Sigmoid colon (tissue), 7 donors: ENCODE measurements around the gene HDLBP. TPM values are rescaled to one million over a fixed set of nuclear protein-coding genes. Genes with fewer than 3 reads are reported as not detected.

Experiments
- DNase-seq: peaks from one replicate; pipeline ENCODE4 v3.0.0-alpha.2; 2019
- H3K27ac ChIP-seq, 4 donors: fragments of 200-600 bp; sonication (generic); one replicate each; pipeline ENCODE4 v1.5.1; 2016 to 2019; ENCODE audit warnings: mild to moderate bottlenecking in 1 of 4
- H3K27me3 ChIP-seq, 3 donors: fragments of 200-600 bp; sonication (generic); one replicate each; pipeline ENCODE4 v1.5.1; 2019; ENCODE audit warnings: mild to moderate bottlenecking in 1 of 3
- H3K36me3 ChIP-seq, 4 donors: fragments of 200-600 bp; sonication (generic); one replicate each; pipeline ENCODE4 v1.5.1; 2016 to 2019
- H3K4me1 ChIP-seq, 4 donors: fragments of 200-600 bp; sonication (generic); one replicate each; pipeline ENCODE4 v1.5.1; 2017 to 2019
- H3K4me3 ChIP-seq, 4 donors: fragments of 200-600 bp; sonication (generic); one replicate each; pipeline ENCODE4 v1.5.1; 2017 to 2019; ENCODE audit warnings: mild to moderate bottlenecking in 2 of 4, moderate library complexity in 1 of 4
- H3K9me3 ChIP-seq, 4 donors: fragments of 200-600 bp in 3 of 4; sonication (generic) in 3 of 4; one replicate each; pipeline versions ENCODE4 v1.5.1 to v1.6.1; 2013 to 2019
- CTCF ChIP-seq, 4 experiments: fragments of 450-650 bp in 3 of 4; fragments of 200-600 bp in 1 of 4; IDR thresholded peaks; one replicate each; pipeline ENCODE4 v1.5.1; 2016 to 2019; ENCODE audit warnings: antibody characterized with exemption in 4 of 4, mild to moderate bottlenecking in 3 of 4, moderate library complexity in 2 of 4
- EP300 ChIP-seq, 4 donors: sonication (generic); formaldehyde crosslinking; IDR thresholded peaks; one replicate each; pipeline ENCODE4 v1.6.1; 2017; ENCODE audit warnings: antibody characterized with exemption in 4 of 4
- POLR2A ChIP-seq, 2 donors: fragments of 450-650 bp; IDR thresholded peaks; one replicate each; pipeline ENCODE4 v1.6.1; 2016; ENCODE audit warnings: antibody characterized with exemption in 2 of 2, mild to moderate bottlenecking in 2 of 2, moderate library complexity in 2 of 2
- POLR2AphosphoS5 ChIP-seq, 4 donors: sonication (generic); formaldehyde crosslinking; IDR thresholded peaks; one replicate each; pipeline ENCODE4 v1.6.1; 2017; ENCODE audit warnings: antibody characterized with exemption in 4 of 4
- WGBS, 2 donors: extraction: QIAGEN DNeasy Blood & Tissue Kit; methylation state at CpG; one replicate each; pipeline ENCODE4 v1.1.7; 2013; 5-methylcytosine and 5-hydroxymethylcytosine counted together
- intact Hi-C: fragments of 100-400 bp; cut with DNase I; formaldehyde crosslinking; loops from one replicate; pipeline ENCODE4 v1.15.1; 2023
- polyA plus RNA-seq, 3 donors: library from polyadenylated mRNA; stranded (reverse); fragments of 200-250 nt; gene quantifications; one replicate each; pipeline ENCODE4 v1.2.3, GENCODE V29; 2013
- total RNA-seq, 4 donors: library from RNA; depleted of rRNA; stranded (reverse); fragments of >200 nt; gene quantifications; one replicate each; pipeline ENCODE4 v1.1.0, GENCODE V29; 2016
- donor health status: healthy with polysubstance abuse.
- donor health status: Bipolar disorder and iron deficiency.
- donor health status: healthy.

HDLBP gene
- total and polyA plus RNA-seq, 7 donors, result 115 to 281 (median 201) TPM

GRCh38 chr2:241357531-241357930, 42.1 kb upstream of the HDLBP start:
- H3K9me3 ChIP-seq, result no peaks in the 10 kb centered on the region
- TF ChIP-seq POLR2A (IDR thresholded peaks at IDR 0.05), result no peak
- no peak for TF ChIP-seq POLR2AphosphoS5 (IDR thresholded peaks at IDR 0.05)
- no peak for TF ChIP-seq CTCF (IDR thresholded peaks at IDR 0.05)
- no peak for TF ChIP-seq EP300 (IDR thresholded peaks at IDR 0.05)
- no peak overlapping the region for H3K27ac ChIP-seq
- peaks cover 0 to 15% (median 4%) of the 10 kb centered on the region in 4 donors for H3K36me3 ChIP-seq
- H3K4me3 ChIP-seq, result no peak overlapping the region
- H3K4me1 ChIP-seq, result peaks cover 0 to 29% (median 23%) of the 10 kb centered on the region in 4 donors
- no peak for DNase-seq
- 7 to 48% methylated on average over 3 of the region's 3 CpGs for WGBS, 2 donors
- intact Hi-C loops, result loop anchor here (2.0 to 10.0 kb wide), 7 partner anchors 85 to 347 kb away; partner anchors contain the start of genes ATG4B, ING5, PASK and STK25
- H3K27me3 ChIP-seq, result no peaks in the 10 kb centered on the region

GRCh38 chr2:241356871-241357260, 41.4 kb upstream of the HDLBP start:
- intact Hi-C loops, result loop anchor here (1.0 to 10.0 kb wide), 8 partner anchors 42 to 348 kb away; partner anchors contain the start of genes ATG4B, HDLBP, ING5 and PASK
- 4 to 34% methylated on average over 5 of the region's 5 CpGs for WGBS, 2 donors
- no peak for TF ChIP-seq CTCF (IDR thresholded peaks at IDR 0.05)
- TF ChIP-seq EP300 (IDR thresholded peaks at IDR 0.05), result no peak
- no peak for TF ChIP-seq POLR2AphosphoS5 (IDR thresholded peaks at IDR 0.05)
- no peak for TF ChIP-seq POLR2A (IDR thresholded peaks at IDR 0.05)

GRCh38 chr2:241355983-241356870, 40.8 kb upstream of the HDLBP start, which contains the start of gene FARP2:
Gene FARP2 (plus strand): TSS chr2:241356285. CDS start chr2:241373108, 16,823 bp downstream.
- DNase-seq, result peak; percentile 100
- Histone ChIP-seq H3K27ac (peak within 1 kb of the TSS; percentile 91 to 98 (median 97)), H3K4me1 (peaks cover 0 to 29% (median 23%) of the 10 kb centered on the region in 4 donors), H3K4me3 (peak within 1 kb of the TSS; percentile 65 to 91 (median 74)), H3K27me3 (no peaks in the 10 kb centered on the region), H3K36me3 (peaks cover 2 to 28% (median 15%) of the 10 kb centered on the region in 4 donors), H3K9me3 (no peaks in the 10 kb centered on the region)
- WGBS, 2 donors, result 1% methylated on average over 101 of the region's 101 CpGs
- TF ChIP-seq POLR2A (IDR thresholded peaks at IDR 0.05) (no peak), POLR2AphosphoS5 (IDR thresholded peaks at IDR 0.05) (peak; percentile 57 to 86 (median 80))
- intact Hi-C loops, result loop anchor here (1.0 to 10.0 kb wide), 8 partner anchors 41 to 349 kb away; partner anchors contain the start of genes ATG4B, HDLBP, ING5 and PASK

More at GRCh38 chr2:241356871-241357260, 41.4 kb upstream of the HDLBP start:
- DNase-seq, result no peak
- Histone ChIP-seq H3K36me3 (peaks cover 2 to 22% (median 10%) of the 10 kb centered on the region in 4 donors), H3K9me3 (no peaks in the 10 kb centered on the region), H3K27ac (peak overlapping the region; percentile 91 to 98 (median 97)), H3K27me3 (no peaks in the 10 kb centered on the region), H3K4me1 (peaks cover 0 to 29% (median 23%) of the 10 kb centered on the region in 4 donors), H3K4me3 (peak overlapping the region; percentile 65 to 91 (median 74))

GRCh38 chr2:241354668-241355658, 39.5 kb upstream of the HDLBP start:
- Histone ChIP-seq H3K27me3 (no peaks in the 10 kb centered on the region), H3K9me3 (no peaks in the 10 kb centered on the region), H3K4me3 (peak overlapping the region in 3 of 4 donors; percentile 15 to 39 (median 32)), H3K27ac (peak overlapping the region; percentile 70 to 79 (median 78)), H3K4me1 (peaks cover 0 to 29% (median 23%) of the 10 kb centered on the region in 4 donors), H3K36me3 (peaks cover 8 to 41% (median 25%) of the 10 kb centered on the region in 4 donors)
- peak; percentile 94 for DNase-seq
- peak in 2 of 4 donors; percentile 8 to 49 for TF ChIP-seq POLR2AphosphoS5 (IDR thresholded peaks at IDR 0.05)
- TF ChIP-seq CTCF (IDR thresholded peaks at IDR 0.05), result no peak
- no peak for TF ChIP-seq POLR2A (IDR thresholded peaks at IDR 0.05)
- TF ChIP-seq EP300 (IDR thresholded peaks at IDR 0.05), result no peak
- intact Hi-C loops, result loop anchor here (5.0 to 10.0 kb wide), 5 partner anchors 152 to 350 kb away; partner anchors contain the start of genes ATG4B, ING5, STK25 and THAP4
- WGBS, 2 donors, result 9 to 37% methylated on average over 40 of the region's 40 CpGs
